ENCODE measurements around the gene DHX8.

DNA sequence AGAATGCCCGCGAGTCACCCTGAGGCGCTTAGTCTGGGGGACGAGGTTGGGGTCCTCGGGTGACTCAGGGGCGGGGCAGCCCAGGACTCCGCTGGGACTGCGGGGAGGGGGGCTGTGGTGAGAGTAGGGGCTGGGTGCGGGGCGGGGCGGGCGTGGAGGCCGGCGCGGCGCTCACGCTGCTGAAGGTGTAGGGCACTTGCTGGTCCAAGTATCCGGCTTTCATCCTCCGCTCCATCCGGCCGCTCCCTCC, 61.5 kb downstream of the DHX8 start:
- TF ChIP-seq POLR2A (IDR thresholded peaks at IDR 0.05) = no peak
- TF ChIP-seq, protein P1, sequence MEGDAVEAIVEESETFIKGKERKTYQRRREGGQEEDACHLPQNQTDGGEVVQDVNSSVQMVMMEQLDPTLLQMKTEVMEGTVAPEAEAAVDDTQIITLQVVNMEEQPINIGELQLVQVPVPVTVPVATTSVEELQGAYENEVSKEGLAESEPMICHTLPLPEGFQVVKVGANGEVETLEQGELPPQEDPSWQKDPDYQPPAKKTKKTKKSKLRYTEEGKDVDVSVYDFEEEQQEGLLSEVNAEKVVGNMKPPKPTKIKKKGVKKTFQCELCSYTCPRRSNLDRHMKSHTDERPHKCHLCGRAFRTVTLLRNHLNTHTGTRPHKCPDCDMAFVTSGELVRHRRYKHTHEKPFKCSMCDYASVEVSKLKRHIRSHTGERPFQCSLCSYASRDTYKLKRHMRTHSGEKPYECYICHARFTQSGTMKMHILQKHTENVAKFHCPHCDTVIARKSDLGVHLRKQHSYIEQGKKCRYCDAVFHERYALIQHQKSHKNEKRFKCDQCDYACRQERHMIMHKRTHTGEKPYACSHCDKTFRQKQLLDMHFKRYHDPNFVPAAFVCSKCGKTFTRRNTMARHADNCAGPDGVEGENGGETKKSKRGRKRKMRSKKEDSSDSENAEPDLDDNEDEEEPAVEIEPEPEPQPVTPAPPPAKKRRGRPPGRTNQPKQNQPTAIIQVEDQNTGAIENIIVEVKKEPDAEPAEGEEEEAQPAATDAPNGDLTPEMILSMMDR (IDR thresholded peaks at IDR 0.05 in 8 of 11, conservative IDR thresholded peaks at IDR 0.05 in 3 of 11) = no peak

All from spleen (tissue), 7 donors.